Mononuclear cell (primary cell): Measurements from ENCODE around the gene RAET1L. TPM values are rescaled to one million over a fixed set of nuclear protein-coding genes. Genes with fewer than 3 reads are reported as not detected.

Experiments used
- H3K27me3 ChIP-seq: 2 replicates; pipeline ENCODE4 v1.6.0; 2011; ENCODE audit warnings: low read length, control low read depth; ENCODE audit not compliant: insufficient read depth
- H3K4me1 ChIP-seq: 2 replicates; pipeline ENCODE4 v1.5.1; 2011; ENCODE audit warnings: mild to moderate bottlenecking, low read length, control low read depth; ENCODE audit not compliant: insufficient read depth
- H3K4me3 ChIP-seq: 2 replicates; pipeline ENCODE4 v1.5.1; 2011; ENCODE audit warnings: mild to moderate bottlenecking, low read length, moderate library complexity
- H3K9me3 ChIP-seq: 2 replicates; pipeline ENCODE4 v1.5.1; 2011; ENCODE audit warnings: low read depth, mild to moderate bottlenecking, control low read depth, low read length
- total RNA-seq: library from RNA; depleted of rRNA; stranded (reverse); fragments of >200 nt; gene quantifications from one replicate; pipeline ENCODE4 v1.2.3, GENCODE V29; 2012

RAET1L gene
- total RNA-seq, 1 donor = 0.10 TPM

GRCh38 chr6:150056916-150057315 is 31.6 kb upstream of the RAET1L start:
- Histone ChIP-seq H3K4me3 (no peak overlapping the region), H3K4me1 (no peaks in the 10 kb centered on the region), H3K9me3 (no peaks in the 10 kb centered on the region), H3K27me3 (no peaks in the 10 kb centered on the region)

GRCh38 chr6:150056156-150056555 is 30.8 kb upstream of the RAET1L start:
- Histone ChIP-seq H3K27me3 (peaks cover 4% of the 10 kb centered on the region), H3K4me1 (no peaks in the 10 kb centered on the region), H3K4me3 (no peak overlapping the region), H3K9me3 (no peaks in the 10 kb centered on the region)

GRCh38 chr6:150055131-150055530 is 29.8 kb upstream of the RAET1L start:
- peaks cover 5% of the 10 kb centered on the region for H3K27me3 ChIP-seq
- H3K4me3 ChIP-seq = no peak overlapping the region
- H3K4me1 ChIP-seq = no peaks in the 10 kb centered on the region
- no peaks in the 10 kb centered on the region for H3K9me3 ChIP-seq

GRCh38 chr6:150053450-150053849 is 28.1 kb upstream of the RAET1L start:
- Histone ChIP-seq H3K27me3 (peaks cover 5% of the 10 kb centered on the region), H3K9me3 (no peaks in the 10 kb centered on the region), H3K4me1 (no peaks in the 10 kb centered on the region), H3K4me3 (no peak overlapping the region)

GRCh38 chr6:150050846-150051245 is 25.5 kb upstream of the RAET1L start:
- Histone ChIP-seq H3K4me1 (no peaks in the 10 kb centered on the region), H3K4me3 (no peak overlapping the region), H3K9me3 (no peaks in the 10 kb centered on the region), H3K27me3 (peaks cover 9% of the 10 kb centered on the region)

- H3K9me3 ChIP-seq = no peaks in the 10 kb centered on the region
- H3K4me1 ChIP-seq = no peaks in the 10 kb centered on the region
- H3K27me3 ChIP-seq = peaks cover 12% of the 10 kb centered on the region
- no peak overlapping the region for H3K4me3 ChIP-seq
These were observed 22.8 kb upstream of the RAET1L start for GRCh38 chr6:150048099-150048498.

GRCh38 chr6:150046943-150047342 is 21.6 kb upstream of the RAET1L start:
- no peaks in the 10 kb centered on the region for H3K9me3 ChIP-seq
- H3K4me1 ChIP-seq = no peaks in the 10 kb centered on the region
- H3K27me3 ChIP-seq = peaks cover 12% of the 10 kb centered on the region
- no peak overlapping the region for H3K4me3 ChIP-seq

- H3K27me3 ChIP-seq = peaks cover 19% of the 10 kb centered on the region
- H3K4me3 ChIP-seq = no peak overlapping the region
- H3K4me1 ChIP-seq = no peaks in the 10 kb centered on the region
- no peaks in the 10 kb centered on the region for H3K9me3 ChIP-seq
These were observed 19.4 kb upstream of the RAET1L start for GRCh38 chr6:150044621-150045145.

- Histone ChIP-seq H3K4me1 (no peaks in the 10 kb centered on the region), H3K9me3 (no peaks in the 10 kb centered on the region), H3K4me3 (no peak overlapping the region), H3K27me3 (peaks cover 28% of the 10 kb centered on the region)
These were observed 18.4 kb upstream of the RAET1L start for GRCh38 chr6:150043501-150044412.

GRCh38 chr6:150043096-150043495 is 17.8 kb upstream of the RAET1L start:
- Histone ChIP-seq H3K9me3 (no peaks in the 10 kb centered on the region), H3K4me3 (no peak overlapping the region), H3K4me1 (no peaks in the 10 kb centered on the region), H3K27me3 (peaks cover 34% of the 10 kb centered on the region)

GRCh38 chr6:150038202-150039062 is 13.1 kb upstream of the RAET1L start:
- H3K27me3 ChIP-seq = peaks cover 71% of the 10 kb centered on the region
- H3K4me3 ChIP-seq = no peak overlapping the region
- H3K9me3 ChIP-seq = no peaks in the 10 kb centered on the region
- peaks cover 6% of the 10 kb centered on the region for H3K4me1 ChIP-seq

GRCh38 chr6:150037526-150038201 is 12.3 kb upstream of the RAET1L start:
- no peaks in the 10 kb centered on the region for H3K9me3 ChIP-seq
- peaks cover 6% of the 10 kb centered on the region for H3K4me1 ChIP-seq
- no peak overlapping the region for H3K4me3 ChIP-seq
- peaks cover 72% of the 10 kb centered on the region for H3K27me3 ChIP-seq

GRCh38 chr6:150036081-150036480 is 10.7 kb upstream of the RAET1L start:
- no peak overlapping the region for H3K4me3 ChIP-seq
- H3K9me3 ChIP-seq = no peaks in the 10 kb centered on the region
- peaks cover 6% of the 10 kb centered on the region for H3K4me1 ChIP-seq
- peaks cover 69% of the 10 kb centered on the region for H3K27me3 ChIP-seq

- Histone ChIP-seq H3K4me3 (no peak overlapping the region), H3K27me3 (peaks cover 46% of the 10 kb centered on the region), H3K9me3 (no peaks in the 10 kb centered on the region), H3K4me1 (peaks cover 6% of the 10 kb centered on the region)
These were observed 8.0 kb upstream of the RAET1L start for GRCh38 chr6:150033207-150033771.
